NCI-H460 (cell line): ENCODE data around the gene NME4. TPM values are rescaled to one million over a fixed set of nuclear protein-coding genes. Genes with fewer than 3 reads are reported as not detected.
"Not testable (repeated sequence)": the region's sequence is repeated elsewhere in the genome, so short reads cannot be mapped to it uniquely, and the experiment has no call there.

ENCODE experiments used
- DNase-seq: peaks from one replicate; pipeline ENCODE4 v3.0.0-alpha.2; 2016; ENCODE audit warnings: low read depth; ENCODE audit errors: extremely low read depth
- total RNA-seq: library from RNA; depleted of rRNA; stranded (reverse); fragments of >200 nt; shearing (Covaris generic); gene quantifications from 2 replicates; pipeline ENCODE4 v1.2.3, GENCODE V29; 2014

The NME4 gene
- total RNA-seq, 1 experiment from 2014 or later, result 170 TPM

DNA sequence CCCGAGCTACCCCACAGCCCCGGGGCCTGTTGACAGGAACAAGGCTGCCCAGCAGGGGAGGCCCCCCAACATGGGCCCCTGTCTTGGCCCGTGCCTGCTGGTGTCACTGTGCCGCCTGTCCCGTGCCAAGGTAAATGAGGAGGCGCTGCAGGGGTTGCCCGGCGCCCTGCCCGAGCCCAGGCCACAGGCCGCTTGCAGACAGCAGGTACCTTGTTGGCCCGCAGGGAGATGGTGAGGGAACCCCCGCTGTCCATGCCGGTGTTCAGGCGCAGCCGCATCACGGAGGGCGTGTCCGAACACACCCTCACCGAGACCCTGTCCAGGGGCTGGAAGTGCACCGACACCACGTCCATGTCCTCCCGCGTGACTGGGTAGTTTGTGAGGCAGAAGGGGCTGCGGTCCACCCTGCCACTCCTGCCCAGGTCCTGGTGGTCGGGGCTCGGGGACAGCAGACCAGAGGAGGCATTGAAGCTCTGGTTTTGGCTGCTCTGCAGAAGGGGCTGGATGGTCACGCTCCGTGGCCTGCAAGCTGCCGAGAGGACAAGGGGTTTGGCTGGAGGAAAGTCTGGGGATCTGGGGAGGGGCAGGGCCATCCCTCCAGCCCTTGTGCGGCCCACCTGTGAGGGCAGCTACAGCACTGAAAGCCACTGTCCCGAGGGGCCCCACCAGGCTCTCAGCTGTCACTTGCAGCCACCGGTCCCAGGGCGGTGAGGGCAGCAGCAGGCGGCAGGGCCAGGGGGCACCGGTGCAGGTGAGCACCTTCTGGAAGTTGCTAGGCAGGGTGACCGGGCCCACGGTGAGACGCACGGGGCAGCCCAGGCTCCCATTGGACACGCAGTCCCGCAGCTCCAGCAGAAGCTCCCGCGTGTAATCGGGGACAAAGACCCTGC, 20.8 kb upstream of the NME4 start:
- DNase-seq, result no peak

GRCh38 chr16:376817-377418, 20.1 kb upstream of the NME4 start:
- DNase-seq, result no peak

DNA sequence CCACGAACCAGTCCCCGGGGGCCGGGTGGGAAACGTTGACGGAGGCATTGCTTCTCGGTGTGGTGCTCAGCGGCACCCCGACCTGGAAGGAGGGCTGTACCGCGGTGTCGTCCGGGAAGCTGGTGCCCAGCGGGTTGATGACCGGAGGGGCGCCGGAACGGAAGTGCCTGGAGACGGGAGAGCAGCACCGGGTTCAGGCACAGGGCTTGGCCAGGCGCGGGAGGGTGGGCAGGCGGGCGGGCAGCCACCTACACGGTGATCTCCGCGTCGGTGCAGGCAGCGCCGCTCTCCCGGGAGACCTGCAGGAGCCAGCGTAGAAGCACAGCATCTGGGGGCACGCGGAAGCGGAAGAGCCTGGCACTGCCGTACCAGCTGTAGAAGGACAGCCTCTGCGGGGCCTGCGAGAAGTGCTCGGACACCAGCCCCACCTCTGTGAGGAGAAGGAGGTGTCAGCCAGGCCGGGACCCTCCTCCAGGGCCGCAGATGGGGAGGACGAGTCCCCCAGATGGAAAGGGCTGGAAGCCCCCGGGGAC, 19.5 kb upstream of the NME4 start:
- no peak for DNase-seq

DNA sequence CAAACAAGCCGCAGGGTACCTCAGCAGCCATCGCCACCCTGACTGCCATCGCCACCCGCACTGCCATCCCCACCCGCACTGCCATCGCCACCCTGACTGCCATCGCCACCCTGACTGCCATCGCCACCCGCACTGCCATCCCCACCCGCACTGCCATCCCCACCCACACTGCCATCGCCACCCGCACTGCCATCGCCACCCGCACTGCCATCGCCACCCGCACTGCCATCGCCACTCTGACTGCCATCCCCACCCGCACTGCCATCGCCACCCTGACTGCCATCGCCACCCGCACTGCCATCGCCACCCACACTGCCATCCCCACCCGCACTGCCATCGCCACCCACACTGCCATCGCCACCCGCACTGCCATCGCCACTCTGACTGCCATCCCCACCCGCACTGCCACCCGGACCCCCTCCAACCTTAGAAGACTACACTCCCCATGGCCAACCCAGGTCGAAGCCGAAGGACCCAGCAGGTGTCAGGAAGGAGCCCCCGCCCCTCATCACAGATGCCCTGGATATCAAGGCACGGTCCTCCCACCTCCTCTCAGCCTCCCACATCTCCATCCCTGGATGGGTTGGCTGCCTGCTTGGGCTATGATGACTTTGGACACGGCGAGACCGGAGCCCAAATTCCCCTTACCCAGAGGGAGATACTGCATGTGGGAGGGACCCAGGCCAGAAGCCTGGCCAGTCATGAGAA, 18.7 kb upstream of the NME4 start:
- not testable (repeated sequence) for DNase-seq

- DNase-seq, result no peak
Measured at GRCh38 chr16:378821-379182, 18.2 kb upstream of the NME4 start.

DNA sequence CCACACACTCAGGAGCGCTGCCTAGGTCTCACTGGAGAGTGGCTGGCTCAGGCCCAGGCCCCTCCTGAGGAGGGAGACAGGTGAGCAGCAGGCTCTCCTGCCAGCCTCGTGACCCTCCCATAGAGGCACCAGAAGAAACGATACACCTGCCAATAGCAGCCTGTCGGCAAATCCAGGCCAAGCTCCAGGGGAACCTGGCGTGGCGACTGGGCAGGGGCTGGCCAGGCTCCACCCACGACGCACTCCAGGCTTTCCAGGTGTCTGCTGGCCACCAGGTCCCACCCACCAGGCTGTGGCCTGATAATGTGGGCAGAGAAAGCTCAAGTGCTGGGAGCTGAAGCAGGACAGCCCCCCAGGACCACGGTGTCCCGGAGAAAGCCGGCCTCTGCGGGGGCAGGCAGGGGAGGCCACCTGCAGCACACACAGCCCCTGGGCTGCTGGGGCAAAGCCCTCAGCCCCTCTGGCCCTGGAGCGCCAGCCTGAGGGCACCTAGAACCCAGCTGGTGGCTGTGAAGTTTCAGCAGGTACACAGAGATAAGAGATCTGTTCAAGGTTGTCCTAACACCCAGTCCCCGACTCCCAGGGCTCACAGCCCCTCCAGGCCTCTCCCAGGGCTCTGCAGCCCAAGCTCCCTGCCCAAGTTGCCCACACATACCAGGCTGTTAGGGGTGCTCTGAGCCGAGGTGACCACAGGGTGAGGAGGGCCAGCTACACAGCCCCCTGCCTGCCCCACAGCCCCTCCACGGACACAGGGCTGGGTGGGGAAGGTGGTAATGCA, 17.6 kb upstream of the NME4 start:
- DNase-seq, result no peak

DNA sequence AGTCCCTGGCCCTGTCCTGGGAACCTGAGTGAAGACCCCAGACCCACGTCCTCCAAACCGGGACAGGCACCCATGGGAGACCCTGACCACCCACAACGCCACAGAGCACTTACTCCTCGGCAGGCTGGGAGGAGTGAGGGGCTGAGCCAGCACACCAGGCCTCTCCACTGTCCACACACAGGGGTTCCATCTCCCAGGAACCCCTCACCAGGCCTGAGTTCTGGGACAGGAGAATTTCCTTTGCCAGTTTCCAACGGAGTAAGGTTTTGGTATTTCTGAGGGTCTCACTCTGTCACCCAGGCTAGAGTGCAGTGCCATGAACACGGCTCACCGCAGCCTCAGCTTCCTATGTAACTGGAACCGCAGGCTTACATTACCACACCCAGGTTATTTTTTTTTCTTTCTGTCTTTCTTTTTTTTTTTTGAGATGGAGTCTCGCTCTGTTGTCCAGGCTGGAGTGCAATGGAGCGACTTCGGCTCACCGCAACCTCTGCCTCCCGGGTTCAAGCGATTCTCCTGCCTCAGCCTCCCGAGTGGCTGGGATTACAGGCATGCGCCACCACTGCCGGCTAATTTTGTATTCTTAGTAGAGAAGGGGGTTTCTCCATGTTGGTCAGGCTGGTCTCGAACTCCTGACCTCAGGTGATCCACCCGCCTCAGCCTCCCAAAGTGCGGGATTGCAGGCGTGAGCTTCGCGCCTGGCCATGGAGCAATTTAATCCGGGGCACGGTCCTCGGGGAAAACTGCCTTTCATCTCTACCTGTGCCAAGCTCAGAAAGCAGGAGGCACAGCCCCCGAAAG, 16.8 kb upstream of the NME4 start:
- no peak for DNase-seq

DNA sequence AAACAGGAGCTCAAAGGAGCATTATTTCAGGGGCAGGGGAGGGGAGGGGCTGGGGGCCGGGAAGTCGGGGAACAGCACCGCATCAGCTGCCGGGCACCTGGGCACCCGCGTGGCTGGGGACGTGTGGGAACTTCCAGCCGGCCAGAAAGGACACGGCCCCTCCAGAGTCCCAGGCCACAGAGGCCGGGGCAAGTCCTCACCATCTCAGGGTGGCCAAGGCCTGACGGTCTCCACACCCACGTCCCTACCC, 16.3 kb upstream of the NME4 start:
- no peak for DNase-seq

- no peak for DNase-seq
Measured at GRCh38 chr16:381012-381788, 15.8 kb upstream of the NME4 start.

- DNase-seq, result no peak
Measured at GRCh38 chr16:381789-382717, 14.9 kb upstream of the NME4 start, which contains the start of gene PGAP6. TSS of gene PGAP6 (minus strand) at chr16:381978. CDS start at chr16:381821, 157 bp downstream.

DNA sequence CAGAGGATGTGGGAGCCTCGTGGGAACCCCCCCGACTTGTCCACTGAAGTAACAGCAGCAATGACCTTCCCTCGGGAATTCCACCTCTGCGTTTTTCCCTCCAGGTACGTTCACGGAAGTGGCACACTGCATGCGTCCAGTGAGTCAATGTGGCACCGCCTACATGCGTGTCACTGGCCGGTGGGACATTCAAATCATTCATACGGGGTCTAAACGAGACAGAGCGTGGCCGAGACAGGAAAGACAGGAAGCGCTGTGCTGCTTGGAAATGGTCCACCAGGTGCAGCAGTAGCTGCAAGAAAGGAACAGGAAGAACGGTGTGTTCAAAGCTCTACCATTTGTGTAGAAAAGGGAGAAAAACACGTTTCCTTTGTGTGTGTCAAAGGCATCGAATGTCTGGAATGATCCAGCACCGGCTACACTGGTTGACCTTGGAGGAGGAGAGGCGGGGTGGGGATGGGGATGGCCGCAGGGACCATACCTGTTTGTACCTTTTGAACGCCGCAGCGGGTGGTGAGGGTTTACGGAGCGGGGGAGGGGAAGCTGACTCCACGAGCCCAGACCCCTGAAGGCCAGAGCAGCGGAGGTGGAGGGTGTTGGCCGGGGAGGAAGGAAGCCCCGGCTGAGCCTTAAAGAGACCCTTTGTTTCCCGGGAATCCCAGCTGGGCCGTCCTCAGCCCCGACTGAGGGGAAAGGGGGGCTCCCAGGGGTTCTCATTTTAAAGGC, 13.5 kb upstream of the NME4 start:
- DNase-seq, result no peak

DNA sequence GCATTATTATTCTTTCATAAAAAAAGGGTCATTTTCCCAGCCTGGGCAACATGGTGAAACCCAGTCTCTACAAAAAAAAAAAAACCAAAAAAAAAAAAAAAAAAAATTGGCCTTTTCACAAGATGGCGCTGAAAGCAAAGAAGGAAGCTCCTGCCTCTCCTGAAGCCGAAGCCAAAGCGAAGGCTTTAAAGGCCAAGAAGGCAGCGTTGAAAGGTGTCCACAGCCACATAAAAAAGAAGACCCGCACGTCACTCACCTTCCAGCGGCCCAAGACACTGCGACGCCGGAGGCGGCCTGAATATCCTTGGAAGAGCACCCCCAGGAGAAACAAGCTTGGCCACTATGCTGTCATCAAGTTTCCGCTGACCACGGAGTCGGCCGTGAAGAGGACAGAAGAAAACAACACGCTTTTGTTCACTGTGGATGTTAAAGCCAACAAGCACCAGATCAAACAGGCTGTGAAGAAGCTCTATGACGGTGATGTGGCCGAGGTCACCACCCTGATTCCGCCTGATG, 10.3 kb upstream of the NME4 start:
- DNase-seq, result no peak

DNA sequence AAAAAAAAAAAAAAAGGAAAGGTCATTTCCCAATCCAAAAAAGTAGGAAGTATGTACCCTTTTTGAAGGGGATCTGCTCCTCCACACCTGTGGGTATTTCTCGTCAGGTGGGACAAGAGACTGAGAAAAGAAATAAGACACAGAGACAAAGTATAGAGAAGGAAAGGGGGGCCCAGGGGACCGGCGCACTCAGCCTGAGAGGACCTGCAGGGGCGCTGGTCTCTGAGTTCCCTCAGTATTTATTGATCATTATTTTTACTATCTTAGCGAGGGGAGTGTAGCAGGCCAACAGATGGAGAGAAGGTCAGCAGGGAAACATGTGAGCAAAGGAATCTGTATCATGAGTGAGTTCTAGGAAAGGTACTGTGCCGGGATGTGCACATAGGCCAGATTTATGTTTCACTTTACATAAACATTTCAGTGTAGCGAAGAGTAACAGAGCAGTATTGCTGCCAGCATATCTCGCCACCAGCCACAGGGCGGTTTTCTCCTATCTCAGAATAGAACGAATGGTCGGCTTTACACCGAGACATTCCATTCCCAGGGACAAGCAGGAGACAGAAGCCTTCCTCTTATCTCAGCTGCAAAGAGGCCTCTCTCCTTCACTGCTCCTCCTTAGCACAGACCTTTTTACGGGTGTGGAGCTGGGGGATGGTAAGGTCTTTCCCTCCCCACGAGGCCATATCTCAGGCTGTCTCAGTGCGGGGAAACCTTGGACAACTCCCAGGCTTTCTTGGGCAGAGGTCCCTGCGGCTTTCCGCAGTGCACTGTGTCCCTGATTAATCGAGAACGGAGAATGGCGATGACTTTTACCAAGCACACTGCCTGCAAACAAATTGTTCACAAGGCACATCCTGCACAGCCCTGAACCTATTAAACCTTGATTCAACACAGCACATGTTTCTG, 9.0 kb upstream of the NME4 start:
- DNase-seq, result not testable (repeated sequence)

- DNase-seq, result no peak
Measured at GRCh38 chr16:389352-389751, 7.6 kb upstream of the NME4 start.

- DNase-seq, result peak; percentile 59
Measured at GRCh38 chr16:391885-392335, 5.1 kb upstream of the NME4 start.

- no peak for DNase-seq
Measured at GRCh38 chr16:392450-393030, 4.5 kb upstream of the NME4 start.
